VCaP (cell line): ENCODE results near the gene SULT1A1.
"Not testable (repeated sequence)": the region's sequence is repeated elsewhere in the genome, so short reads cannot be mapped to it uniquely, and the experiment has no call there.

ENCODE experiments used
- H3K27ac ChIP-seq: fragments of 450-650 bp; 2 replicates; pipeline ENCODE4 v1.5.1; 2017
- TF ChIP-seq, protein P1 (sequence below): fragments of 450-650 bp; conservative IDR thresholded peaks from 2 replicates; pipeline ENCODE4 v1.5.1; 2017; ENCODE audit warnings: mild to moderate bottlenecking, moderate library complexity

Gene SULT1A1

DNA sequence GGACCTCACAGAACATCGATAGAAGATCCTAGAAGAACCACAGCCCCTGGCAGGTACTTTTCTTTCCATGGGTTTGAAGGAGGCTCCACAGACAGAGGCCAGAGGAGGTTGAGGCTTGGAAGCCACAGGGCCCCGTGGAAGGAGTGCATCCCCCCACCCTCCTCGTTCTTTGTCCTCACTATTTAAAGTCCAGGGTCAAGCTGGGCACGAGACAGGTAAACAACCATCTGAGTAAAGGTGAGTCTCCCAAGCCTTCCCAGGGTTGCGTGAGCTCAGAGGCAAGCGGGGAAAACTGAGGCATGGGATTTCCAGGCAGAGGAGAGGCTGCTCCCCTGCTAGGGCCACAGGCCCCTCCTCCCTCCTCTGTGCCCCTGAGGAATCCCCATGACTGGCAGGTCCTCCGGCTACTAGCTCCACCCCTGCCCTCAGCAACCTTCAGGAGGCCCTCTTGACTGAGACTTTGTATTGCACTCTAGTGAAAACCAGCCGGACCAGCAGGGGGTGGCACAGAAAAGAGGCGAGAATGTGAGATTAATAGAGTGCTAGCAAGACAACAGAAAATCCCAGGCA, 12.1 kb downstream of the SULT1A1 start:
- TF ChIP-seq, protein P1, sequence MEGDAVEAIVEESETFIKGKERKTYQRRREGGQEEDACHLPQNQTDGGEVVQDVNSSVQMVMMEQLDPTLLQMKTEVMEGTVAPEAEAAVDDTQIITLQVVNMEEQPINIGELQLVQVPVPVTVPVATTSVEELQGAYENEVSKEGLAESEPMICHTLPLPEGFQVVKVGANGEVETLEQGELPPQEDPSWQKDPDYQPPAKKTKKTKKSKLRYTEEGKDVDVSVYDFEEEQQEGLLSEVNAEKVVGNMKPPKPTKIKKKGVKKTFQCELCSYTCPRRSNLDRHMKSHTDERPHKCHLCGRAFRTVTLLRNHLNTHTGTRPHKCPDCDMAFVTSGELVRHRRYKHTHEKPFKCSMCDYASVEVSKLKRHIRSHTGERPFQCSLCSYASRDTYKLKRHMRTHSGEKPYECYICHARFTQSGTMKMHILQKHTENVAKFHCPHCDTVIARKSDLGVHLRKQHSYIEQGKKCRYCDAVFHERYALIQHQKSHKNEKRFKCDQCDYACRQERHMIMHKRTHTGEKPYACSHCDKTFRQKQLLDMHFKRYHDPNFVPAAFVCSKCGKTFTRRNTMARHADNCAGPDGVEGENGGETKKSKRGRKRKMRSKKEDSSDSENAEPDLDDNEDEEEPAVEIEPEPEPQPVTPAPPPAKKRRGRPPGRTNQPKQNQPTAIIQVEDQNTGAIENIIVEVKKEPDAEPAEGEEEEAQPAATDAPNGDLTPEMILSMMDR: no peak
- no peak overlapping the region for H3K27ac ChIP-seq

DNA sequence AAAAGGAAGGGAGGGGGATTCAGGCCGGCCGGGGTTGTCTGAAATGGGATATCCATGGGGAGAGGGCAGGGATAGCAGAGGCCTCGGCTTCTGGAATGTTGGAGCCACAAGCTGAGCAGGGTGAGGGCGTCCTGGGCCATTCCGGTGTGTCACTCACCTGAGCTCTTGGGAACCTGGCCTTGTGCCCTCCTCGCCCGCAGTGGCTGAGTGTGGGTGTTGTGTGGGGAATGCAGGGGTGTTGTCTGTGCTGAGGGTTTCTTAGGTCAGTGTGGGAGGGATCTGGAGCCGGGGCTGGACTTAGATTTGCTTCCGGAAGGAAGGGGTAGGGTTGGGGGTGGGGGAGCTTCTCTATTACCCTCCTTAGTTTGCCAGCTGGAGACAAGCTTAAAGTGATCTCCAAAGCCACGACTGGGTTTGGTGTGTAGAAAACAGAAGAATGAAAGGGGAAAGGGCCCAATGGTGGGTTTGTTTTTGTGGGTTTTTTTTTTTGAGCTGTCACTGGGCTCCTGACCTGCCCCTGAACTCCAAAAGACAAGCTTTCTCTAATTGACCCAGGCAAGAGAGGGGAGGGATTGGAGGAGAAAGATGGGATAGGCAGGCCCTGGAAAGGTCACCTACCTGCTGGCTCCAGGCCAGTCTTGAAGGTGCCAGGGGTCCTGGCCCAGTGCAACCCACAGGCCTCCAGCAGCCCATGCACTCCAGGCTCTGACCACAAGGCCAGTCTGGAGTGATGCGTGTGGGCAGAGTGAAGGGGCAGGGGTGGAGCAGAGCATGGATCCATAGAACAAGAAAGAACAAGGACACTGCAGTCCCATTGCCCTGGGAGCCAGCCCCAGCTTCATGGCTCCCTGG, 12.8 kb downstream of the SULT1A1 start, which contains the start of gene SULT1A2:
Gene SULT1A2 (minus strand): TSS at position 211 of the 852 bp plus-strand sequence. CDS start 1,120 bp downstream, outside the sequence.
- no peak within 1 kb of the TSS for H3K27ac ChIP-seq
- TF ChIP-seq, protein P1: no peak

DNA sequence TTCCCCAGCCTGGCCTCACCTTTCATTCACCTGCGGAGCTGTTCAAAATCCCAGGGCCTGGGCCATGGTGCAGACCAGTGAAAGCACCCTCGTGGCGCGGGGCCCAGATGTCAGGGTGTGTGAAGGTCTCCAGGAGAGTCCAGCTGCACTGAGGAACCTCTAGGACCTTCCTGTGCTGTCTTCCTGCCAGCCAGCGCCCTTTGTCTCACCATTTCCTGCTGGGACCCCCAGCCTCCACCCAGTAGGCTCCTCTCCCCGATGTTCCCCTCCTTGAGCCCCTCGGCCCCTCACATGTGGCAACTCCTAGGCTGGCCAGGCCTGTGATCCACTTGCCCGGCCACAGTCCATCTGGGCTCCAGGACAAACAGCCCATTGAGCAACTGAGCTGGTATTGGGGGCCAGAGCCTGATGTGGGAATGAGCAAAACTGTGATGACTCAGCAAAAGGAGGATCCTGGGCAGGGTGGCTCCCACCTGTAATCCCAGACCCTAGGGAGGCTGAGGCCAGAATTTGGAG, 13.7 kb downstream of the SULT1A1 start:
- TF ChIP-seq, protein P1: no peak
- no peak overlapping the region for H3K27ac ChIP-seq

DNA sequence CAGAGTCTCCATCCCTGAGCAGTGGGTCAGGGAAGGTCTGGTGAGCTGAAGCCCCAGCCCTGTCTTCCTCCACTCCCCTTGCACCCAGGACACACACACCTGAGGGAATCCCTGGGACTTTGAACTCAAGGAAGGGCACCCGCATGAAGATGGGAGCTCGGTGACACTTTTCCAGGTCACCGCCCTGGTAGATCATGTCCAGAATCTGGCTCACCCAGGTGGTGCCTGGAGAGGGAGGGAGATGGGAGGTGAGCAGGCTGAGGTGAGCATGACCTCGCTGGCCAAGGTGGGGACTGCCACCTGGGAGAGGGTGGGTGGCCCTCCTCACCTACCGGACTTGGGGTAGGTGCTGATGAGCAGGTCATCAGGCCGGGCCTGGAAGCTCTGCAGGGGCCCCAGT, 14.4 kb downstream of the SULT1A1 start:
- H3K27ac ChIP-seq: not testable (repeated sequence)

DNA sequence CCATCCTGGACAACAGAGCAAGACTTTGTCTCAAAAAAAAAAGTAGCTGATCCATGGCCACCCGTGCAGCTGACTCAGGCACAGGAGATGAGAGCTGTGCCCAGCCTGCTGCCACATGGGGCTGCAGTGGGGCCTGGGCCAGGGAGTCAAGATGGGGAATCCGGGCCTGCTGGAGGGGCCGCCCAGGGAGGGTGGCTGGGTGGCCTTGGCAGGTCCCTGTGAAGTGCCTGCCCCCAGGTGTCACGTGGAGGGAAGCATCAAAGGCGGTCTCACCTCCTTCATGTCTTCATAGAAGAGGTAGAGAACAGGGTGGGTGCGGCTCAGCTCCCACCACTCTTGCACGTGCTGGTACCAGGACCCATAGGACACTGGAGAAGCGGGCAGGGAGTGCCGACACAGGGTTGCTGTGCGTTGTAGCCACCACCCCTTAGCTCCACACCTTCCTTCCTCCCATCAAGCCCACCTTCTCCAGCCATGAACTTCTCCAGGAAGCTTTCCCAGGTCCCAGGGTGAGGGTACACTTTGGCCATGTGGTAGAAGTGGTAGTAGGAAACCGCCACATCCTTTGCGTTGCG, 16.8 kb downstream of the SULT1A1 start:
- TF ChIP-seq, protein P1: no peak
- no peak overlapping the region for H3K27ac ChIP-seq

DNA sequence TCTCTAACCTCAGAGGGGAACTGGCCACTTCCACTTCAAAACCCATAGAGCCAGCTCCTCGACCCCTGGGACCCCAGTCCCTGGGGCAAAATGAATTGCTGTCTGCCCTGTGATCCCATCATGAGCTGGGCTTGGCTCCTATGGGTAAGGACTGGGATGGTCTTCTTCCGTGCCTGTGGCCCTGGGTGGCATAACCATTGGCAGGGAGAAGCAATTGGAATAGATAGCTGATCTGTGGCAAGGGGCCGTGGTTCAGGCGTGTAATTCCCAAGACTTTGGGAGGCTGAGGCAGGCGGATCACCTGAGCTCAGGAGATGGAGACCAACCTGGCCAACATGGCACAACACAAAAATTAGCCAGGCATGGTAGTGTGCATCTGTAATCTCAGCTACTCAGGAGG, 17.3 kb downstream of the SULT1A1 start:
- TF ChIP-seq, protein P1: no peak
- H3K27ac ChIP-seq: no peak overlapping the region

DNA sequence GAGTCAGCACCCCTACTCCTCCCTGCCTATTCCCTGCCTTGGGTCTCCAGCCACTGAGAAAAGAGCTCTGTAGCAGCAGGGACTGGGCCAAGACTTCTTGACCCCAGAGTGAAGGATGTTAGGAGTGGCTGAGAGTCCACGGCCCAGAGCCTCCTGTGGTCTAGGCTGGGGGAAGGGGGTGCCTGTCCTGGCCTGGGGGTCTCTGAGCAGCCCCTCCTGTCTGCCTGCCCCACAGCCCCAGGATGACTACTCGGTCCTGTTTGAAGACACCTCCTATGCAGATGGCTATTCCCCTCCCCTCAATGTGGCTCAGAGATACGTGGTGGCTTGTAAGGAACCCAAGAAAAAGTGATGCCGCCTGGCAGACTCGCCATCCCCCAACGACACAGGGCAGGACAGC, 18.5 kb downstream of the SULT1A1 start:
- no peak overlapping the region for H3K27ac ChIP-seq
- TF ChIP-seq, protein P1: no peak
